ENCODE data around the gene DLEC1.

DNA sequence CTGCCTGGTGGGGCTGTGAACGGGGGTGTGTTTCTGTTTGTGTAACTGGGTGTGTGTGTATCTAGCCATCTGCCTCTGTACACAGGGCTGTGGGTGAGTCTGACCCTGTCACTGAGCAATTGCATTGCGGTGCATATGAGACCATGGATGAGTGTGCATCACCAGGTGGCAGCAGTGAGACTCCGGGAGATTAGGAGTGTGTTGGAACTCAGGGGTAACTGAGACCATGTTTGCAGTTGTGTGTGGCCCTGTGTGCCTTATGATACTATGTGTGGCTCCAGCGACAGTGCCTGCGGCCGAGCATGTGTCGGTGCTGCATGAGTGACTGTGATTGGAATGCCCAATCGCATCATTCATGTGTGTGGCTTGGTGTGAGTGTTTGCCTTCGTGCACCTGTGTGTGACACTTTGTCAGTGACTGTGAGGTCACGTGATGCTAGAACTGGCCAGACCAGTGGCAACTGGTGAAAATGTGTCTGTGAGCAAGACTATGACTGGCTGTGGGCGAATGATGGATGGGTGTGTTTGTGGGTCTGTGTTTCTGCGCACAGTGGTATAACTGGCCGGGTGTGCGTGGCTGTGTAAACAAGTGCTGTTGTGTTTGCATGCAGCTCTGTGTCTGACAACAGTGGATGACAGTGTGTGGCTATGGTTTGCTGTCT lies 34.5 kb upstream of the DLEC1 start:
- TF ChIP-seq U2AF2 (optimal IDR thresholded peaks at IDR 0.05; ENCODE audit: low read depth, low read length) (no peak), L3MBTL2 (IDR thresholded peaks at IDR 0.05) (peak; percentile 8; the same call in 1 of the 2 replicates), POLR2AphosphoS5 (IDR thresholded peaks at IDR 0.05; ENCODE audit: control insufficient read depth, insufficient read depth, low read depth, low read length) (no peak), PHTF2 (CRISPR knock-in tag; IDR thresholded peaks at IDR 0.05) (no peak), CEBPB (tag; IDR thresholded peaks at IDR 0.05) (no peak), TAF1 (IDR thresholded peaks at IDR 0.05; ENCODE audit: control insufficient read depth, extremely low read depth, insufficient read depth, low read length, severe bottlenecking) (no peak), EGR1 (conservative IDR thresholded peaks at IDR 0.05) (no peak), HDAC6 (IDR thresholded peaks at IDR 0.05; ENCODE audit: low read depth, low read length) (no peak), SIN3A (IDR thresholded peaks at IDR 0.05; ENCODE audit: borderline replicate concordance in 2 of 2, control insufficient read depth in 1 of 2, low read depth in 2 of 2, low read length in 2 of 2) (no peak)
- TF ChIP-seq, protein P1, sequence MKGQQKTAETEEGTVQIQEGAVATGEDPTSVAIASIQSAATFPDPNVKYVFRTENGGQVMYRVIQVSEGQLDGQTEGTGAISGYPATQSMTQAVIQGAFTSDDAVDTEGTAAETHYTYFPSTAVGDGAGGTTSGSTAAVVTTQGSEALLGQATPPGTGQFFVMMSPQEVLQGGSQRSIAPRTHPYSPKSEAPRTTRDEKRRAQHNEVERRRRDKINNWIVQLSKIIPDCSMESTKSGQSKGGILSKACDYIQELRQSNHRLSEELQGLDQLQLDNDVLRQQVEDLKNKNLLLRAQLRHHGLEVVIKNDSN (CRISPR knock-in tag; IDR thresholded peaks at IDR 0.05), result peak; percentile 85
- TF ChIP-seq, protein P2, sequence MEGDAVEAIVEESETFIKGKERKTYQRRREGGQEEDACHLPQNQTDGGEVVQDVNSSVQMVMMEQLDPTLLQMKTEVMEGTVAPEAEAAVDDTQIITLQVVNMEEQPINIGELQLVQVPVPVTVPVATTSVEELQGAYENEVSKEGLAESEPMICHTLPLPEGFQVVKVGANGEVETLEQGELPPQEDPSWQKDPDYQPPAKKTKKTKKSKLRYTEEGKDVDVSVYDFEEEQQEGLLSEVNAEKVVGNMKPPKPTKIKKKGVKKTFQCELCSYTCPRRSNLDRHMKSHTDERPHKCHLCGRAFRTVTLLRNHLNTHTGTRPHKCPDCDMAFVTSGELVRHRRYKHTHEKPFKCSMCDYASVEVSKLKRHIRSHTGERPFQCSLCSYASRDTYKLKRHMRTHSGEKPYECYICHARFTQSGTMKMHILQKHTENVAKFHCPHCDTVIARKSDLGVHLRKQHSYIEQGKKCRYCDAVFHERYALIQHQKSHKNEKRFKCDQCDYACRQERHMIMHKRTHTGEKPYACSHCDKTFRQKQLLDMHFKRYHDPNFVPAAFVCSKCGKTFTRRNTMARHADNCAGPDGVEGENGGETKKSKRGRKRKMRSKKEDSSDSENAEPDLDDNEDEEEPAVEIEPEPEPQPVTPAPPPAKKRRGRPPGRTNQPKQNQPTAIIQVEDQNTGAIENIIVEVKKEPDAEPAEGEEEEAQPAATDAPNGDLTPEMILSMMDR (IDR thresholded peaks at IDR 0.05 in 2 of 3, conservative IDR thresholded peaks at IDR 0.05 in 1 of 3; ENCODE audit: insufficient read depth in 2 of 3, low read depth in 1 of 3, low read length in 3 of 3), result peak; percentile 84 to 93 (median 88)
